Stomach (tissue), 9 donors: ENCODE measurements around the gene EYA2. TPM values are rescaled to one million over a fixed set of nuclear protein-coding genes. Genes with fewer than 3 reads are reported as not detected.

ENCODE experiments used
- DNase-seq, 2 donors: peaks; one replicate each; pipeline versions ENCODE4 v3.0.0 to v3.0.0-alpha.2; 2013 to 2019
- H3K27ac ChIP-seq, 5 donors: fragments of 200-600 bp in 4 of 5; sonication (generic) in 4 of 5; one replicate each; pipeline ENCODE4 v1.5.1; 2013 to 2019; ENCODE audit warnings: mild to moderate bottlenecking in 1 of 5, moderate library complexity in 1 of 5
- H3K27me3 ChIP-seq, 3 donors: fragments of 200-600 bp; sonication (generic); one replicate each; pipeline ENCODE4 v1.5.1; 2017 to 2019; ENCODE audit warnings: mixed run types in 1 of 3
- H3K36me3 ChIP-seq, 4 donors: fragments of 200-600 bp; sonication (generic); 1 replicate in 3 of 4; 2 replicates in 1 of 4; pipeline ENCODE4 v1.5.1; 2016 to 2019
- H3K4me1 ChIP-seq, 4 donors: fragments of 200-600 bp; sonication (generic); one replicate each; pipeline ENCODE4 v1.5.1; 2016 to 2019
- H3K4me3 ChIP-seq, 4 donors: fragments of 200-600 bp; sonication (generic) in 3 of 4; one replicate each; pipeline ENCODE4 v1.5.1; 2016 to 2019; ENCODE audit warnings: mild to moderate bottlenecking in 1 of 4
- H3K9me3 ChIP-seq, 4 donors: fragments of 200-600 bp; sonication (generic); one replicate each; pipeline ENCODE4 v1.5.1; 2016 to 2019
- EP300 ChIP-seq: sonication (generic); formaldehyde crosslinking; IDR thresholded peaks from one replicate; pipeline ENCODE4 v1.6.1; 2017; ENCODE audit warnings: antibody characterized with exemption
- POLR2A ChIP-seq, 4 donors: fragments of 450-650 bp; IDR thresholded peaks; one replicate each; pipeline ENCODE4 v1.6.1; 2016; ENCODE audit warnings: antibody characterized with exemption in 4 of 4, control low read depth in 2 of 4, mild to moderate bottlenecking in 1 of 4, moderate library complexity in 1 of 4
- POLR2AphosphoS5 ChIP-seq, 3 donors: sonication (generic); formaldehyde crosslinking; IDR thresholded peaks; one replicate each; pipeline ENCODE4 v1.6.1; 2016; ENCODE audit warnings: antibody characterized with exemption in 3 of 3
- WGBS, 5 donors: extraction: QIAGEN DNeasy Blood & Tissue Kit in 3 of 5; methylation state at CpG; one replicate each; pipeline versions ENCODE4 v1.1.5 to v1.1.7; 2013 to 2018; 5-methylcytosine and 5-hydroxymethylcytosine counted together
- intact Hi-C: fragments of 100-400 bp; cut with DNase I; formaldehyde crosslinking; loops from one replicate; pipeline ENCODE4 v1.15.1; 2023; ENCODE audit warnings: low total_unique reads
- polyA plus RNA-seq, 3 donors: library from polyadenylated mRNA; stranded (reverse); fragments of 200-250 nt; gene quantifications; one replicate each; pipeline ENCODE4 v1.2.3, GENCODE V29; 2013
- total RNA-seq, 5 donors: library from RNA; depleted of rRNA; stranded (reverse); fragments of >200 nt; gene quantifications; one replicate each; pipeline versions ENCODE4 v1.1.0 to v1.2.3, GENCODE V29; 2014 to 2016
- TF ChIP-seq, protein P1 (sequence below), 7 experiments: fragments of 450-650 bp in 4 of 7; fragments of 200-600 bp in 3 of 7; sonication (generic) in 3 of 7; IDR thresholded peaks; one replicate each; pipeline ENCODE4 v1.5.1; 2016 to 2019; ENCODE audit warnings: antibody characterized with exemption in 7 of 7, control low read depth in 2 of 7, mild to moderate bottlenecking in 1 of 7
- donor health status: healthy with polysubstance abuse.
- donor health status: Bipolar disorder and iron deficiency.
- donor health status: healthy.

EYA2 gene
- total and polyA plus RNA-seq, 8 donors, result 1.8 to 86.2 (median 5.5) TPM

- Histone ChIP-seq H3K27me3 (peaks cover 0 to 12% (median 0%) of the 10 kb centered on the region in 3 donors), H3K27ac (no peak overlapping the region), H3K36me3 (no peaks in the 10 kb centered on the region), H3K9me3 (peaks cover 0 to 4% (median 0%) of the 10 kb centered on the region in 4 donors), H3K4me1 (no peaks in the 10 kb centered on the region), H3K4me3 (no peak overlapping the region)
- 65 to 68% (median 66%) methylated on average over 10 to 11 of the region's 11 CpGs for WGBS, 5 donors
- TF ChIP-seq POLR2AphosphoS5 (IDR thresholded peaks at IDR 0.05) (peak in 1 of 3 donors; percentile 49), EP300 (no peak), POLR2A (IDR thresholded peaks at IDR 0.05) (no peak)
- TF ChIP-seq, protein P1, sequence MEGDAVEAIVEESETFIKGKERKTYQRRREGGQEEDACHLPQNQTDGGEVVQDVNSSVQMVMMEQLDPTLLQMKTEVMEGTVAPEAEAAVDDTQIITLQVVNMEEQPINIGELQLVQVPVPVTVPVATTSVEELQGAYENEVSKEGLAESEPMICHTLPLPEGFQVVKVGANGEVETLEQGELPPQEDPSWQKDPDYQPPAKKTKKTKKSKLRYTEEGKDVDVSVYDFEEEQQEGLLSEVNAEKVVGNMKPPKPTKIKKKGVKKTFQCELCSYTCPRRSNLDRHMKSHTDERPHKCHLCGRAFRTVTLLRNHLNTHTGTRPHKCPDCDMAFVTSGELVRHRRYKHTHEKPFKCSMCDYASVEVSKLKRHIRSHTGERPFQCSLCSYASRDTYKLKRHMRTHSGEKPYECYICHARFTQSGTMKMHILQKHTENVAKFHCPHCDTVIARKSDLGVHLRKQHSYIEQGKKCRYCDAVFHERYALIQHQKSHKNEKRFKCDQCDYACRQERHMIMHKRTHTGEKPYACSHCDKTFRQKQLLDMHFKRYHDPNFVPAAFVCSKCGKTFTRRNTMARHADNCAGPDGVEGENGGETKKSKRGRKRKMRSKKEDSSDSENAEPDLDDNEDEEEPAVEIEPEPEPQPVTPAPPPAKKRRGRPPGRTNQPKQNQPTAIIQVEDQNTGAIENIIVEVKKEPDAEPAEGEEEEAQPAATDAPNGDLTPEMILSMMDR (IDR thresholded peaks at IDR 0.05), result peak in 5 of 7 experiments; percentile 14 to 57 (median 35)
- intact Hi-C loops, result no loop called here
- DNase-seq, result peak; percentile 64 to 90
These were observed 255.9 kb downstream of the EYA2 start for GRCh38 chr20:47150403-47151152.

GRCh38 chr20:47152068-47152467, 257.4 kb downstream of the EYA2 start:
- Histone ChIP-seq H3K4me3 (no peak overlapping the region), H3K9me3 (peaks cover 0 to 4% (median 0%) of the 10 kb centered on the region in 4 donors), H3K27me3 (peaks cover 0 to 13% (median 0%) of the 10 kb centered on the region in 3 donors), H3K4me1 (no peaks in the 10 kb centered on the region), H3K27ac (no peak overlapping the region), H3K36me3 (no peaks in the 10 kb centered on the region)
- intact Hi-C loops, result no loop called here
- TF ChIP-seq EP300 (no peak), POLR2A (IDR thresholded peaks at IDR 0.05) (no peak), POLR2AphosphoS5 (IDR thresholded peaks at IDR 0.05) (no peak)
- TF ChIP-seq, protein P1 (IDR thresholded peaks at IDR 0.05), result no peak
- DNase-seq, result peak in 1 of 2 donors; percentile 26
- WGBS, 5 donors, result 44 to 46% (median 45%) methylated on average over 4 of the region's 4 CpGs

GRCh38 chr20:47154089-47154488, 259.4 kb downstream of the EYA2 start:
- intact Hi-C loops, result no loop called here
- H3K27ac ChIP-seq, result no peak overlapping the region
- TF ChIP-seq POLR2AphosphoS5 (IDR thresholded peaks at IDR 0.05), result no peak
- no peak for TF ChIP-seq EP300
- TF ChIP-seq, protein P1 (IDR thresholded peaks at IDR 0.05), result no peak
- no peak for TF ChIP-seq POLR2A (IDR thresholded peaks at IDR 0.05)
- H3K9me3 ChIP-seq, result peaks cover 0 to 4% (median 0%) of the 10 kb centered on the region in 4 donors
- no peak for DNase-seq
- H3K27me3 ChIP-seq, result peaks cover 0 to 7% (median 0%) of the 10 kb centered on the region in 3 donors
- H3K4me3 ChIP-seq, result no peak overlapping the region
- 85 to 93% (median 90%) methylated on average over 2 of the region's 2 CpGs for WGBS, 5 donors
- no peaks in the 10 kb centered on the region for H3K4me1 ChIP-seq
- H3K36me3 ChIP-seq, result no peaks in the 10 kb centered on the region

- Histone ChIP-seq H3K27ac (no peak overlapping the region), H3K27me3 (peaks cover 0 to 7% (median 0%) of the 10 kb centered on the region in 3 donors), H3K4me3 (no peak overlapping the region), H3K9me3 (peaks cover 0 to 4% (median 0%) of the 10 kb centered on the region in 4 donors), H3K36me3 (no peaks in the 10 kb centered on the region), H3K4me1 (no peaks in the 10 kb centered on the region)
- TF ChIP-seq, protein P1 (IDR thresholded peaks at IDR 0.05), result no peak
- TF ChIP-seq POLR2AphosphoS5 (IDR thresholded peaks at IDR 0.05), result no peak
- TF ChIP-seq POLR2A (IDR thresholded peaks at IDR 0.05), result no peak
- no peak for TF ChIP-seq EP300
- intact Hi-C loops, result no loop called here
- no peak for DNase-seq
- 62 to 70% (median 66%) methylated on average over 10 of the region's 10 CpGs for WGBS, 5 donors
These were observed 261.9 kb downstream of the EYA2 start for GRCh38 chr20:47156301-47157137.
